ENCODE data around the gene HES7. TPM values are rescaled to one million over a fixed set of nuclear protein-coding genes. Genes with fewer than 3 reads are reported as not detected.

Gene HES7
- total and polyA plus RNA-seq, 9 of the 15 experiments (the other 6 are each of a cell fraction or from before 2014, with no cell fraction given), result 0.03 to 1.7 (median 0.14) TPM; not detected in 1

- ATAC-seq (no peak), DNase-seq (ENCODE audit: extremely low read depth in 1 of 4, low spot score in 3 of 4) (no peak), FAIRE-seq (no peak)
- Histone ChIP-seq H3K9ac (ENCODE audit: insufficient read depth in 1 of 2, low read depth in 2 of 2, low read length in 2 of 2) (peak overlapping the region; percentile 73 to 95), H3K27ac (ENCODE audit: extremely low read depth, low read depth, low read length) (peak overlapping the region; percentile 94), H3K9me1 (ENCODE audit: control insufficient read depth, insufficient read depth, low read length) (no peaks in the 10 kb centered on the region), H3K27me3 (ENCODE audit: control insufficient read depth in 2 of 2, insufficient read depth in 2 of 2, low read length in 2 of 2) (no peaks in the 10 kb centered on the region), H3K4me2 (ENCODE audit: insufficient read depth, low read length) (peak overlapping the region; percentile 90), H3K79me2 (ENCODE audit: control insufficient read depth, insufficient read depth, low read length) (peaks cover 50% of the 10 kb centered on the region), H4K20me1 (replicated peaks; ENCODE audit: control insufficient read depth, insufficient read depth, low read length) (0 out of 2 replicates have a peak, but pooled peaks cover 4% of the 10 kb centered on the region), H3K4me1 (replicated peaks in 1 of 2; ENCODE audit: control insufficient read depth in 2 of 2, insufficient read depth in 2 of 2, low read length in 2 of 2) (peaks cover 35 to 72% of the 10 kb centered on the region in 2 experiments), H3K4me3 (peak overlapping the region; percentile 52), H2AFZ (ENCODE audit: low read depth, low read length) (no peak overlapping the region), H3K36me3 (ENCODE audit: control insufficient read depth, insufficient read depth, low read length) (peaks cover 15% of the 10 kb centered on the region; the same call in 2 of the 3 replicates), H3K9me3 (replicated peaks; ENCODE audit: control insufficient read depth, insufficient read depth, low read depth, low read length) (no peaks in the 10 kb centered on the region)
- ChIA-PET POLR2A (interaction anchor here (0.6 to 8.6 kb wide), 7 partner anchors 9 to 873 kb away, joined by 3 to 105 read pairs (median 3); partner anchors contain the start of gene AURKB), CTCF (ENCODE audit: low intra/inter-chr PET ratio) (no interaction called here)
- TF ChIP-seq SPI1 (IDR thresholded peaks at IDR 0.05; ENCODE audit: borderline replicate concordance, low read depth, low read length) (0 out of 2 replicates have a peak, but pooled peaks have one; percentile 27), BDP1 (IDR thresholded peaks at IDR 0.05; ENCODE audit: insufficient read depth, insufficient read length) (no peak), C11orf30 (IDR thresholded peaks at IDR 0.05; ENCODE audit: low read depth) (no peak), ZBTB7A (IDR thresholded peaks at IDR 0.05; ENCODE audit: borderline replicate concordance, control insufficient read depth, low read depth, low read length) (0 out of 2 replicates have a peak, but pooled peaks have one; percentile 4)
- 34% methylated on average over 11 of the region's 14 CpGs for WGBS (ENCODE audit: insufficient coverage, low coverage, missing lambda C conversion rate)
- in situ Hi-C loops (cut with MboI), result no loop called here
- TSS peak; percentile 27 for BruUV-seq (replicated peaks)
- intact Hi-C loops (cut with micrococcal nuclease), result no loop called here
Observed at GRCh38 chr17:8155231-8155995, 31.5 kb upstream of the HES7 start.

Measured in K562 (cell line).